Transverse colon (tissue), 4 donors: ENCODE data around the gene KAZN. TPM values are rescaled to one million over a fixed set of nuclear protein-coding genes. Genes with fewer than 3 reads are reported as not detected.

Source experiments
- DNase-seq: peaks from one replicate; pipeline ENCODE4 v3.0.0-alpha.2; 2019
- H3K27ac ChIP-seq, 4 donors: fragments of 200-600 bp; sonication (generic); 2 replicates each; pipeline ENCODE4 v1.5.1; 2016 to 2018; ENCODE audit warnings: inconsistent platforms in 4 of 4
- H3K27me3 ChIP-seq: fragments of 200-600 bp; sonication (generic); 2 replicates; pipeline ENCODE4 v1.5.1; 2017; ENCODE audit warnings: inconsistent platforms
- H3K36me3 ChIP-seq, 4 donors: fragments of 200-600 bp; sonication (generic); 2 replicates each; pipeline ENCODE4 v1.5.1; 2017 to 2019; ENCODE audit warnings: inconsistent platforms in 4 of 4
- H3K4me1 ChIP-seq, 4 donors: fragments of 200-600 bp; sonication (generic); 2 replicates each; pipeline ENCODE4 v1.5.1; 2017 to 2020; ENCODE audit warnings: inconsistent platforms in 4 of 4
- H3K4me3 ChIP-seq, 4 donors: fragments of 200-600 bp; sonication (generic); 1 replicate in 1 of 4; 2 replicates in 3 of 4; pipeline versions ENCODE4 v1.5.1 to v1.6.1; 2017 to 2019; ENCODE audit warnings: inconsistent platforms in 4 of 4
- H3K9me3 ChIP-seq, 2 donors: fragments of 200-600 bp; sonication (generic); 2 replicates each; pipeline ENCODE4 v1.5.1; 2017 to 2019; ENCODE audit warnings: inconsistent platforms in 2 of 2
- EP300 ChIP-seq: sonication (generic); formaldehyde crosslinking; IDR thresholded peaks from one replicate; pipeline ENCODE4 v1.6.1; 2017; ENCODE audit warnings: antibody characterized with exemption, low read depth
- POLR2A ChIP-seq: fragments of 450-650 bp; IDR thresholded peaks from one replicate; pipeline ENCODE4 v1.6.1; 2016; ENCODE audit warnings: antibody characterized with exemption, mild to moderate bottlenecking, moderate library complexity
- POLR2AphosphoS5 ChIP-seq, 3 donors: sonication (generic); formaldehyde crosslinking; IDR thresholded peaks; one replicate each; pipeline ENCODE4 v1.6.1; 2016; ENCODE audit warnings: antibody characterized with exemption in 3 of 3
- WGBS, 2 donors: methylation state at CpG; one replicate each; pipeline ENCODE4 v1.1.5; 2018; ENCODE audit warnings: low coverage in 1 of 2; 5-methylcytosine and 5-hydroxymethylcytosine counted together
- in situ Hi-C, 4 donors: fragments of 200-750 bp; cut with MboI; loops; one replicate each; pipeline versions ENCODE4 v1.15.0 to v1.15.1; 2017; ENCODE audit warnings: low sequenced_read_pairs in 3 of 4, low pct_ligation_motif_present in 1 of 4, low pct_unique_long_range_greater_than_20kb in 1 of 4
- intact Hi-C: fragments of 100-400 bp; cut with DNase I; formaldehyde crosslinking; loops from one replicate; pipeline ENCODE4 v1.15.1; 2023; ENCODE audit warnings: low total_unique reads
- total RNA-seq, 4 donors: library from RNA; depleted of rRNA; stranded (reverse); fragments of >200 nt; gene quantifications; one replicate each; pipeline ENCODE4 v1.1.0, GENCODE V29; 2016
- TF ChIP-seq, protein P1 (sequence below), 5 experiments: fragments of 200-600 bp in 3 of 5; fragments of 450-650 bp in 2 of 5; sonication (generic) in 3 of 5; IDR thresholded peaks; 1 replicate in 2 of 5; 2 replicates in 3 of 5; pipeline ENCODE4 v1.5.1; 2016 to 2017; ENCODE audit warnings: antibody characterized with exemption in 5 of 5, inconsistent platforms in 3 of 5, mild to moderate bottlenecking in 2 of 5, moderate library complexity in 1 of 5

The KAZN gene
- total RNA-seq, 4 donors from 2014 or later: 12.0 to 17.1 (median 16.2) TPM

DNA sequence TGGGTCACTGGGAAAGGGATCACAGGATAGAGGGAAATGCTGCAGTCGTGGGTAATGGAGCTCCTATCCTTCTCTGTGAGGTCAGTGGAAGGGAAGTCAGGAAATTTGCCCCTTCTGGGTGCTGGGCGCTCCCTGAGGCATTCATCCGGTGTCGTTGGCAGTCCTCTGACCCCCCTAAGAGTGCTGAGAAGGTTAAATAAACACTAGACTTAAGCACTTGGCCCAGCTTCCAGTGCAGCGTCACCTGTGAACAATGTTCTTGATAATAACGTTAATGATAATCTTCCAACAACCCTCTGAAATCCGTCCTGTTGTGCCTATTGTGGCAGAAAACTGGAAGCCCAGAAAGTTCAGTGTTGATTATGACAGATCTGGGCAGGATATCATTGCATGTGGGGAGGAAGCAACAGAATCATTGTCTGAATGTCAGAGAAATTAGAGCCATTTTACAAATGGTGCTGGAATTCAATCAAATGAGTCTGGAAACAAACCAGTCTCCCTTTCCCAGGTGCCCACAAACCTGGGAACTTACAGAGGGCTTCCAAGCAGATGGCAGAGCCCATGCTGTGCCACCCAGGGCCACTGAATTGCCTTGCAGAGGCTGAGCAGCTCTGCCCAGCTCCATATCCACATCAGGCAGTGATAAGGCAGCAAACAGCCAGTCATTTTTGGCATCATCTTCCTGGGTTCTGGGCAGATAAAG is 216.8 kb downstream of the KAZN start:
- no peak for DNase-seq
- in situ Hi-C loops (no loop called here), intact Hi-C loops (no loop called here)
- Histone ChIP-seq H3K4me1 (no peaks in the 10 kb centered on the region), H3K36me3 (no peaks in the 10 kb centered on the region), H3K4me3 (no peak overlapping the region), H3K27me3 (no peaks in the 10 kb centered on the region), H3K9me3 (no peaks in the 10 kb centered on the region), H3K27ac (no peak overlapping the region)
- TF ChIP-seq EP300: no peak
- no peak for TF ChIP-seq POLR2AphosphoS5 (IDR thresholded peaks at IDR 0.05)
- no peak for TF ChIP-seq POLR2A
- TF ChIP-seq, protein P1, sequence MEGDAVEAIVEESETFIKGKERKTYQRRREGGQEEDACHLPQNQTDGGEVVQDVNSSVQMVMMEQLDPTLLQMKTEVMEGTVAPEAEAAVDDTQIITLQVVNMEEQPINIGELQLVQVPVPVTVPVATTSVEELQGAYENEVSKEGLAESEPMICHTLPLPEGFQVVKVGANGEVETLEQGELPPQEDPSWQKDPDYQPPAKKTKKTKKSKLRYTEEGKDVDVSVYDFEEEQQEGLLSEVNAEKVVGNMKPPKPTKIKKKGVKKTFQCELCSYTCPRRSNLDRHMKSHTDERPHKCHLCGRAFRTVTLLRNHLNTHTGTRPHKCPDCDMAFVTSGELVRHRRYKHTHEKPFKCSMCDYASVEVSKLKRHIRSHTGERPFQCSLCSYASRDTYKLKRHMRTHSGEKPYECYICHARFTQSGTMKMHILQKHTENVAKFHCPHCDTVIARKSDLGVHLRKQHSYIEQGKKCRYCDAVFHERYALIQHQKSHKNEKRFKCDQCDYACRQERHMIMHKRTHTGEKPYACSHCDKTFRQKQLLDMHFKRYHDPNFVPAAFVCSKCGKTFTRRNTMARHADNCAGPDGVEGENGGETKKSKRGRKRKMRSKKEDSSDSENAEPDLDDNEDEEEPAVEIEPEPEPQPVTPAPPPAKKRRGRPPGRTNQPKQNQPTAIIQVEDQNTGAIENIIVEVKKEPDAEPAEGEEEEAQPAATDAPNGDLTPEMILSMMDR (IDR thresholded peaks at IDR 0.05): no peak
- 57 to 75% methylated on average over 2 to 7 of the region's 7 CpGs for WGBS, 2 donors

DNA sequence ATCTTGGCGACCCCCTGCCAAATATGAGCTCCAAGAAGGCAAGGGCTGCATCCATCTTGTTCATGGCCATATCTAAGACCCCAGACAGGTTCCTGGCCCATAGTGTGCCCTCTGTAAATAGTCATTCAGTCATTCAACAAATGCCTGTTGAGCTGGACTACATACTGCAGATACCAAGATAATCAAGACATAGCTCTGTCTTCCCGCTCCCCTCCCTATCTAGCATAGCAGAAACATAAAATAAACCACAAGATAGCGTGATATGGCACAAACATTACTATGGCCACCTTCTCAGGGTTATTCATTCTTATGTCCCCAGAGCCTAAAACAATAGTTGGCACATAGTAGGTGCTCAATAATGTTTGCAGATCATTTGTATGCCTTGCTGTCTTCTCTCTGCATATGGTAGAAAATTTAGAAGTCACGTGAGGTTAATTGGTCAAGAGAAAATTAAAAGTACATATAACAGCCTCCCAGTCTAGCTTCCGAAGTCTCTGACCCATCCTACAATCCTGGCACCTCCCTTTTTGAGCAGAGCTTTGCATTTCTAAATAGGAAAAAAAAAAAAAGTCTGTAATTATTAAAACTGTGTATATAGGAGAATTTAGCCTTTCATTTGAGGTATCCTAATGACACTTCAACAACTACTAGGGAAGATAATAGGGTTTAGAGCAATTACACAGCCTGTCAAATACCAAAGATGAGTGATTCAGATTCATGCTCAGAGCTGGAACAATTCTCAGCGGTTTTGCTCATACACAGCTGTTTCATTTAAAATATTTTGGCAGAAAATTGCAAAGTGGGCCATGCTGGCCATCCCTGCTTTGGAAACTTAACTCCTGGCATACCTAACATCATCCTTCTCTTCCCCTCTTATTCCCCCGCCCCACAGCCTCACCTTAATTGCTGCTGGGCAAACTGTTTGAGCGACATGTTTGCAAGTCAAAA is 219.0 kb downstream of the KAZN start:
- DNase-seq: no peak
- intact Hi-C loops (no loop called here), in situ Hi-C loops (no loop called here)
- Histone ChIP-seq H3K27ac (no peak overlapping the region), H3K36me3 (no peaks in the 10 kb centered on the region), H3K27me3 (no peaks in the 10 kb centered on the region), H3K4me1 (no peaks in the 10 kb centered on the region), H3K4me3 (no peak overlapping the region), H3K9me3 (no peaks in the 10 kb centered on the region)
- WGBS, 2 donors: 76 to 82% methylated on average over 3 to 8 of the region's 8 CpGs
- TF ChIP-seq EP300: no peak
- TF ChIP-seq POLR2AphosphoS5 (IDR thresholded peaks at IDR 0.05): no peak
- TF ChIP-seq POLR2A: no peak
- TF ChIP-seq, protein P1 (IDR thresholded peaks at IDR 0.05): no peak

DNA sequence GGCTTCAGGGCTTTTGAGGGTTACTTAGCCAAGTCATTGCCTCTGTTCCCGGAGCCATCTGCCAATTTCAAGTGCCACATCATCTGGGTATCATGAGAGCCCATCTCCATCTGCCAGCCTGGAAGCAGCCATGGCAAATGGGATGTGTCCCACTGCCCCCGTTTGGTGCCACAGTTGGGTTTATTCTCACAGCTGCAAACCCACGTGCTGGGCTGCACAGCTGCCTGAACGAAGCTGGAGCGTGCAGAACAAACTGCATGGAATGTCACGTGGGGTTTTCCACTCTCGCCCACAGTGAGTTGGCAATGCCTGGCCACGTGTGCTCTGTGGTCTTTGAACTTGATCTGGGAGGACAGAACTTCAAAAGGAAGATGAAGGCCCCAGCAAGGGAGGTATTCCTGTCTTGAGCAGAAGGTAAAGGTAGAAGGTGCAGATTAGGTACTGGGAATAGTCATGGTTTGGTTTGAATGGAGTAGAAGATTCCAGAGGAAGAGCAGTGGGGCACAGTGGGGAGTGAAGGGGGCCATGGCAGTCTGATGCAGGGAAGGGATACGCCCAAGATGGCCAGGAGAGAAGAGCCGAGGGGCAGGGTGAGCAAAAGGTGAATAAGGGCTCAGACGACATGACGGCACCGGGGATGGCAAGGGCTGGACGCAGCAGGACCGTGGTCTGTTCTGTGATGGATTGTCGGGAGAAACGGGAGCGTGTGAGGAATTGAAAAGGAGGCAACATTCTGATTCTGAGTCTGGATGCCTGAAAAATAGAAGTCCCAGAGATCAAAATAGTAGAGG is 222.0 kb downstream of the KAZN start:
- intact Hi-C loops (no loop called here), in situ Hi-C loops (no loop called here)
- Histone ChIP-seq H3K27me3 (no peaks in the 10 kb centered on the region), H3K36me3 (no peaks in the 10 kb centered on the region), H3K4me1 (no peaks in the 10 kb centered on the region), H3K9me3 (no peaks in the 10 kb centered on the region), H3K4me3 (no peak overlapping the region), H3K27ac (no peak overlapping the region)
- TF ChIP-seq POLR2AphosphoS5 (IDR thresholded peaks at IDR 0.05) (no peak), POLR2A (no peak), EP300 (no peak)
- TF ChIP-seq, protein P1 (IDR thresholded peaks at IDR 0.05): no peak
- DNase-seq: no peak
- WGBS, 2 donors: 88 to 91% methylated on average over 10 to 18 of the region's 18 CpGs

DNA sequence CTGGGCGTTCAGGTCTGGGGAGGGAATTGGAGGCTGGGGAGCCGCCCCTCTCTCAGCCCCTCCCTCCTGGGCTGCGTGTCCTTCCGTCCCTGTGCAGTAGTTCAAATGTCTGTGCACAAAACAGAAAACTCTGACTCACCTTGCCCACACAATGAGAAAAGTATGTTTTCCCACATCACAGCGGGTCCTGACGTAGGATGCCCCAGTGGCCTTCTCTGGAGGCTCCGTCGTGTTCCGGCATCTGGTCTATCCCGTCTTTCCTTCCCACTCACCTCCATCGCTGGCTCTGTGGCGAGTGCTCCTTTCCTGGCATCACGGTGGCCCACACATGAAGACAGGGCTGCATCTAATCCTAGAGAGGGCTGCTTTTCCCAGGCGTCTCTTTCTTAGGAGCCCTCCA is 224.0 kb downstream of the KAZN start:
- H3K9me3 ChIP-seq: no peaks in the 10 kb centered on the region
- intact Hi-C loops (no loop called here), in situ Hi-C loops (no loop called here)
- WGBS, 2 donors: 88% methylated on average over 14 of the region's 14 CpGs; no CpG with 5 or more reads in 1 of the 2 donors
- no peak overlapping the region for H3K4me3 ChIP-seq
- TF ChIP-seq, protein P1 (IDR thresholded peaks at IDR 0.05): no peak
- TF ChIP-seq POLR2AphosphoS5 (IDR thresholded peaks at IDR 0.05) (no peak), EP300 (no peak), POLR2A (no peak)
- DNase-seq: no peak
- no peaks in the 10 kb centered on the region for H3K36me3 ChIP-seq
- H3K4me1 ChIP-seq: no peaks in the 10 kb centered on the region
- H3K27me3 ChIP-seq: no peaks in the 10 kb centered on the region
- no peak overlapping the region for H3K27ac ChIP-seq
